ENCODE results near the gene LPAR3.

DNA sequence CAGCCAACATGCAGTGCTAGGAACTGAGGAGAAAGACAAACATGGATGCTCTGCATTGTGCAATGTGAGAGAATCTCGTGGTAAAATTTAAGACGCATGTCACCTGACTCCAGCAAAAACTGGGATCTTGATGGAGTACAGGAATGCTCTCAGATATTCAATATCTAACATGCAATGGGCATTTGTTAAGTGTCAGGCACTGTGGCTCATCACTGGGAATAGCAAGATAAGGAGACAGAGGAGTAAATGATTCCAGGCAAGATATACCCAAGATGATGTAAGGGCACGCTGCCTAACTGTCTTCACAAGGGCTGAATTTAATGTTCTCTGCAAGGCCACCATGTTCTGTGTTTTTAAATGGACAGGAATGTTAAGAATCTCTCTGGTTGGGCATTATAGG, 67.8 kb downstream of the LPAR3 start:
- TF ChIP-seq CTCF (conservative IDR thresholded peaks at IDR 0.05; ENCODE audit: low read depth, low read length), result no peak
- TF ChIP-seq CEBPB (IDR thresholded peaks at IDR 0.05; ENCODE audit: low read depth, low read length), result no peak
- no peak for TF ChIP-seq RCOR1 (IDR thresholded peaks at IDR 0.05; ENCODE audit: insufficient replicate concordance, low read length)
- TF ChIP-seq NFE2L2 (IDR thresholded peaks at IDR 0.05; ENCODE audit: low read depth, low read length), result no peak
- TF ChIP-seq RFX5 (IDR thresholded peaks at IDR 0.05; ENCODE audit: low read depth, low read length), result no peak
- no peak for TF ChIP-seq MAFK (IDR thresholded peaks at IDR 0.05; ENCODE audit: low read depth, low read length)
- no peak for TF ChIP-seq FOS (IDR thresholded peaks at IDR 0.05; ENCODE audit: low read depth, low read length)

Measured in IMR-90 (cell line).